Measurements from ENCODE around the gene DYNC1LI1.

Gene DYNC1LI1

GRCh38 chr3:32500231-32500630 lies 70.4 kb downstream of the DYNC1LI1 start:
- no peak for TF ChIP-seq CTCF (IDR thresholded peaks at IDR 0.05; ENCODE audit: low read depth, low read length)
- no peak for DNase-seq (ENCODE audit: low read depth, low spot score)
- in situ Hi-C loops (cut with HindIII; ENCODE audit: low sequenced_read_pairs) = no loop called here
- no peak overlapping the region for H3K4me3 ChIP-seq (ENCODE audit: low read depth, low read length)

GRCh38 chr3:32499585-32499984 lies 71.1 kb downstream of the DYNC1LI1 start:
- H3K4me3 ChIP-seq (ENCODE audit: low read depth, low read length) = no peak overlapping the region
- in situ Hi-C loops (cut with HindIII; ENCODE audit: low sequenced_read_pairs) = no loop called here
- no peak for DNase-seq (ENCODE audit: low read depth, low spot score)
- no peak for TF ChIP-seq CTCF (IDR thresholded peaks at IDR 0.05; ENCODE audit: low read depth, low read length)

- in situ Hi-C loops (cut with HindIII; ENCODE audit: low sequenced_read_pairs) = no loop called here
- H3K4me3 ChIP-seq (ENCODE audit: low read depth, low read length) = no peak overlapping the region
- no peak for DNase-seq (ENCODE audit: low read depth, low spot score)
- TF ChIP-seq CTCF (IDR thresholded peaks at IDR 0.05; ENCODE audit: low read depth, low read length) = no peak
These were observed 71.7 kb downstream of the DYNC1LI1 start for GRCh38 chr3:32498992-32499391.

- in situ Hi-C loops (cut with HindIII; ENCODE audit: low sequenced_read_pairs) = no loop called here
- no peak for TF ChIP-seq CTCF (IDR thresholded peaks at IDR 0.05; ENCODE audit: low read depth, low read length)
- no peak overlapping the region for H3K4me3 ChIP-seq (ENCODE audit: low read depth, low read length)
- DNase-seq (ENCODE audit: low read depth, low spot score) = no peak
These were observed 72.4 kb downstream of the DYNC1LI1 start for GRCh38 chr3:32498252-32498651.

GRCh38 chr3:32495609-32496008 lies 75.0 kb downstream of the DYNC1LI1 start:
- no peak overlapping the region for H3K4me3 ChIP-seq (ENCODE audit: low read depth, low read length)
- in situ Hi-C loops (cut with HindIII; ENCODE audit: low sequenced_read_pairs) = no loop called here
- DNase-seq (ENCODE audit: low read depth, low spot score) = no peak
- no peak for TF ChIP-seq CTCF (IDR thresholded peaks at IDR 0.05; ENCODE audit: low read depth, low read length)

GRCh38 chr3:32495085-32495484 lies 75.6 kb downstream of the DYNC1LI1 start:
- TF ChIP-seq CTCF (IDR thresholded peaks at IDR 0.05; ENCODE audit: low read depth, low read length) = no peak
- in situ Hi-C loops (cut with HindIII; ENCODE audit: low sequenced_read_pairs) = no loop called here
- DNase-seq (ENCODE audit: low read depth, low spot score) = no peak
- H3K4me3 ChIP-seq (ENCODE audit: low read depth, low read length) = no peak overlapping the region

Measured in astrocyte of the spinal cord (primary cell).